ENCODE measurements around the gene IFNL1. TPM values are rescaled to one million over a fixed set of nuclear protein-coding genes. Genes with fewer than 3 reads are reported as not detected.
"Not testable (repeated sequence)": the region's sequence is repeated elsewhere in the genome, so short reads cannot be mapped to it uniquely, and the experiment has no call there.

The IFNL1 gene
- total RNA-seq, 1 donor from 2014 or later = not detected

GRCh38 chr19:39270036-39270871 lies 26.0 kb upstream of the IFNL1 start:
- DNase-seq = no peak

GRCh38 chr19:39273859-39274258 lies 22.3 kb upstream of the IFNL1 start:
- not testable (repeated sequence) for DNase-seq

DNA sequence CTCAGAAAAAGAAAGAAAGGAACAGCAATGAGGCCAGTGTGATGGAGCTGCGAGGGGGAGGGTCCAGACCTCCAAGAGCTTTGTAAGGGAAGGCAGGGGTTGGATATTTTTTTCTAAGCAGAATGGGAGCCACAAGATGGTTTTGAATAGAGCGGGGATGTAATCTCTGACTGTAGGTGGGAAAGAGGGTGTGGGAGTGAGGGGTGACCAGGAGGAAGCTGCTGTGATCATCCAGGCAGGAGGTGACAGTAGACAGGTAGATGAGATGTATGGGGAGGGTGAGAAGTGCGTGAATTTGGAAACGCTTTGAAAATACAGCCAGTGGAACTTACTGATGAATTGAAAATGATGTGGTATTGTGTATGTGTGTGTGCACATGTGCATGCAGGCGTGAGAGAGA lies 20.6 kb upstream of the IFNL1 start:
- DNase-seq = no peak

DNA sequence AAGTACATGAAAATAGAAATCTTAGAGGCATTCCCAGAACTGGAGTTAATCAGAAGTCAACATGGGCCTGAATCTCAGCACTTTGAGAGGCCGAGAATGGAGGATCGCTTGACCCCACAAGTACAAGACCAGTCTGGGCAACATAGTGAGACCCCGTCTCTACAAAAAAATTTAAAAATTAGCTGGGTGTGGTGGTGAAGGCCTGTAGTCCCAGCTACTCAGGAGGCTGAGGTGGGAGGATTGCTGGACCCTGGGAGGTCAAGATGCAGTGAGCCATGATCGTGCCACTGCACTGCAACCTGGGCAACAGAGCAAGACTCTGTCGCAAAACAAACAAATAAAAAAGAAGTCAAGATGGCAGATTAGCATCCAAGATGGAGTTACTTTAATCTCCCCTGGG lies 19.5 kb upstream of the IFNL1 start:
- no peak for DNase-seq

- no peak for DNase-seq
Observed at GRCh38 chr19:39277598-39277997, 18.6 kb upstream of the IFNL1 start.

GRCh38 chr19:39282021-39282420 lies 14.2 kb upstream of the IFNL1 start:
- DNase-seq = no peak

DNA sequence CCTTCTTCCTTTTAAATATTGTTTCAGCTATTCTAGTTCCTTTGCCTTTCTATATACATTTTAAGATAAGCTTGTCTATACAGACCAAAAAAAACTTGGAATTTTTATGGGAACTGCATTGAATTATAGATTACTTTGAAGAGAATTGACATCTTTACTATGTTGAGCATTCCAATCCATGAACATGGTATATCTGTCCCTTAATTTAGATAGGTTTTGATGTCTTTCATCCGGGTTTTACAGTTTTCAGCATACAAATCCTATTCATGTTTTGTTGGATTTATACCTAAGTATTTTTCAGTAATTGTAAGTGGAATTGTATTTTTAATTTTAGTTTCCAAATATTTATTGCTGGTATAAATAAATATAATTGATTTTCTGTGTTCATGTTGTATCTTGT lies 12.2 kb upstream of the IFNL1 start:
- DNase-seq = no peak

DNA sequence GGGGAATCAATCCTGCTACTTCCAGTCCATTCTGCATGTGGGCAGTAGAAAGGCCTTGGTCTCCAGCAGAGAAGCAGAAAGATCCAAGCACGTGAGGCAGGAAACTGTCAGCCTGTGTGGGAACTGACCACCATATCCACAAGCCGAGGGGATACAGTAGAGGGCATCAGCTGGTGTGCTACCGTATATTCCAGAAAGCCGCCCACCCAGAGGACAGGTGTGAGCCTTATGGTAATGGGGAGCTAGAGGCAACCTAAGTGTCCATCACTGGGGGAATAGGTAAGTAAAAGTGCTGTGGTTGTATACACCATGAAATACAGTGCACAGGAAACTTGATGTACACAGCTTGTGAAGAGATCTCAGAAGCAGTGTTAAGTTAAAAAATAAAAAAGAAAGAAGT lies 2.8 kb upstream of the IFNL1 start:
- DNase-seq = no peak

GRCh38 chr19:39296906-39297305 lies 699 bp downstream of the IFNL1 start:
- DNase-seq = no peak

GRCh38 chr19:39297931-39298634 lies 1.9 kb downstream of the IFNL1 start:
- DNase-seq = no peak

DNA sequence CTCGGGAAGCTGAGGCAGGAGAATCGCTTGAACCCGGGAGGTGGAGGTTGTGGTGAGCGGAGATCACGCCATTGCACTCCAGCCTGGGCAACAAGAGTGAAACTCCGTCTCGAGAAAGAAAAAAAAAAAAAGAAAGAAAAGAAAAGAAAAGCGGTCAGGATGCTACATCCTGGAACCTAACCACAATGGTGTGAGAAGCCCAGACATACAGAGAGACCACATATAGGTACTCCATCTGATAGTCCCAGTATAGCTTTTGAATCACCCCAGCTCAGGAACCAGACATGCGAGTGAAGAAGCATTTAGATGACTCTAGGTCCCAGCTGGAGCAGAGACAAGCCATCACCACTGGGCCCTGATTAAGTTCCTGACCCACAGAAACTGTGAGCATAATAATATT lies 3.2 kb downstream of the IFNL1 start:
- no peak for DNase-seq

DNA sequence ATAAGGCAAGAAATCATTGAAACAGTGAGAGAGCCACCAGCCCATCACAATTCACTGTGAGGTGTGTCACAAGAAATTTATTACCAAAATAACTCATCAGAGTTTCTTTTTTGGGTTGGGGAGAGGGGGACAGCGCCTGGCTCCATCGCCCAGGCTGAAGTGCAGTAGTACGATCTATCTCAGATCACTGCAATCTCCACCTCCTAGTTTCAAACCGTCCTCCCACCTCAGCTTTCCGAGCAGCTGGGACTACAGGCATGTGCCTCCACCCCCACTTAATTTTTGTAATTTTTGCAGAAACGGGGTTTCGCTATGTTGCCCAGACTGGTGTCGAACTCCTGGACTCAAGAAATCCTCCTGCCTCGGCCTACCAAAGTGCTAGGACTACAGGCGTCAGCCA lies 3.6 kb downstream of the IFNL1 start:
- DNase-seq = no peak

DNA sequence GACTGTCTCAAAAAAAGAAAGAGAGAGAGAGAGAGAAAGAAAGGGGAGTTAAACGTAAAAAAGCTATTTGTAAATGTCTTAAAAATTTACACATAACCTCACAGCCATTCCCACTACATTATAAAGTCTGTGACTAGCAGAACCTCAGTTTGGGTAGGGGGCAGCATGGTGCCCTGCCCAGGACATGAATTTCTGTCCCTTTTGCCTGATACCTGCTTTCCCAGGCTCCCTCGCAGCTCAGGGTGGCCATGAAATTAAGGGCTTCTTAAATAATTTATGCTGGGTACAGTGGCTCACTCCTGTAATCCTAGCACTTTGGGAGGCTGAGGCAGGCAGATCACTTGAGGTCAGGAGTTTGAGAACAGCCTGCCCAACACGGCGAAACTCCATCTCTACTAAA lies 4.8 kb downstream of the IFNL1 start:
- no peak for DNase-seq

GRCh38 chr19:39301562-39301961 lies 5.4 kb downstream of the IFNL1 start:
- DNase-seq = no peak

GRCh38 chr19:39303373-39304184 lies 7.4 kb downstream of the IFNL1 start:
- no peak for DNase-seq

DNA sequence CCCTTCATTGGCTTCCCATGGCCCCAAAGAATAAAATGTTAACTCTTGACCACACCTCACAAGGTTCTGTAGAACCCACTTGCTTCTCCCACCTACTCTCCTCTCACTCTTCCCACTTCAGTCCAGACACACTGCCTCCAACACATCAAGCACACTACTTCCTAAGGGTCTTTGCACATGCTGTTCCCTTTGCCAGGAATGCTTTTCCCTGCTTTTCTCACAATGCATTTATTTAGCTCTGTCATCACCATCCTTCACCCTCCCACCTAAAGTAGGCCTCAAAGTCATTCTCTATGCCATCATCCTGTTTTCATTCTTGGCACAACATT lies 7.9 kb downstream of the IFNL1 start:
- DNase-seq = no peak

GRCh38 chr19:39304701-39305571 lies 8.7 kb downstream of the IFNL1 start:
- no peak for DNase-seq

DNA sequence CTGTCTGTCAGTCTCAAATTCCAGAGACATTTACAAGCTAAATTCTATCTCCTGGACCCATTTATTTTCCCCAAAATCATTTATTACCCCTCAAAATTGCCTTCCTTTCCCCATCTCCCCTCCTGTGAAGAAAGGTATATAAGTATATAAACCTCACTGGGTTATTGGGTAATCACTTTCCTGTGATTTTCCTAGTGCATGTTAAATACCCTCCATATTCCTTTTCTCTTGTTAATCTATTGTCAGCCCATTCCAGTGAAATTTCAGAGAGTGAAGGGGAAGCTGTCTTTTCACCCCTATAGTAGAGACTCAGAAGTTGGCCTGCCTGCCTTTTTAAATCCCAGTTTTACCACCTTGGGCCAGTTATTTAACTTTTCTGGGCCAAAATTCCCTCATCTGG lies 9.9 kb downstream of the IFNL1 start:
- no peak for DNase-seq

DNA sequence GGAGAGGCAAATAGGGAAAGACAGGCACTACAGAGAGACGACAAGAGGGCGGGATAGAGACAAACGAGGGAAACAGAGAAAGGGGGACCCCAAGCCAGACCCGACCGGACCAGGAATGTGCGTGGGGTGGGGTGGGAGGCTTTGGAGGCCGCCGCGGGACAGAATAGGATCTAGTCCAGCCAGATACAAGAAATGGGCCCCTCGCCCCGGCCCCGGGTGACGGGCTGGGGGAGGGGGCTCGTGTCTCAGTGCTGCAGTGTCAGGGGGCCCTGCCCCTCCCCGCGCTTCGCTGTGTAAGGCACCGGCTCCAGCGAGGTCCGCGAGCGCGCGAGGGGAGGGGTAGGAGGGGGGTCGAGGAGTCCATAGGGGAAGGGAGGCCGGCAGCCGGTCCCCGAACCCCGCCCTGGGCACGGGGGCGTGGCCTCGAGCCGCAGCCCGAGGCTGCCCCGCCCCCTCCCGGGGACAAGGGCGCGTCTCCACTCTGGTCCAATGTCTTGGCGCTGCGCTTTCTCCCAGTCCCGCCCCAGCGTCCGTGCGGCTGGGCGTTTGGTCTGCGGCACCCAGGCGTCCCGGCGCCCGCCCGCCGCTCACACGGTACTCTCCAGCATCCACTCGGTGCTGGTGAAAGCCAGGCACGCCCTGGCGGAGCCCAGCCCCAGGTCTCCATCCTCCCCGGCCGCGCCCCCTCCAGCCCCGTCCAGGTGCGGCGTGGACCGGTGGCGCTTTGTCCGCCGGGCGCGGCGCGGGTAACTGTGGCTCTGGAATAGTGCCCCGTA lies 11.0 kb downstream of the IFNL1 start:
- peak; percentile 59 for DNase-seq

- no peak for DNase-seq
Observed at GRCh38 chr19:39307822-39308530, 11.8 kb downstream of the IFNL1 start.
